Smooth muscle cell (in vitro differentiated cells): Measurements from ENCODE around the gene MAST4. TPM values are rescaled to one million over a fixed set of nuclear protein-coding genes. Genes with fewer than 3 reads are reported as not detected.

Source experiments
- DNase-seq: peaks from one replicate; lab custom pipeline; 2025; ENCODE audit not compliant: unreplicated experiment; lab: John Stamatoyannopoulos, UW
- H2AFZ ChIP-seq: fragments of 200-600 bp; sonication (generic); 2 replicates; pipeline ENCODE4 v1.6.0; 2016; ENCODE audit warnings: antibody characterized with exemption, low read depth, mild to moderate bottlenecking
- H3F3A ChIP-seq: fragments of 200-600 bp; sonication (generic); 2 replicates; pipeline ENCODE4 v1.6.0; 2017; ENCODE audit warnings: antibody characterized with exemption, low read depth
- H3K27ac ChIP-seq: fragments of 200-600 bp; sonication (generic); 2 replicates; pipeline ENCODE4 v1.5.1; 2016; ENCODE audit warnings: low read depth, mild to moderate bottlenecking
- H3K27me3 ChIP-seq: fragments of 200-600 bp; sonication (generic); 2 replicates; pipeline ENCODE4 v1.6.1; 2016; ENCODE audit warnings: low read depth, mild to moderate bottlenecking
- H3K36me3 ChIP-seq: fragments of 200-600 bp; sonication (generic); 2 replicates; pipeline ENCODE4 v1.5.1; 2016; ENCODE audit warnings: low read depth
- H3K4me1 ChIP-seq: fragments of 200-600 bp; sonication (generic); 2 replicates; pipeline ENCODE4 v1.5.1; 2016; ENCODE audit warnings: low read depth
- H3K4me2 ChIP-seq: fragments of 200-600 bp; sonication (generic); 2 replicates; pipeline ENCODE4 v1.6.0; 2016; ENCODE audit warnings: mild to moderate bottlenecking
- H3K4me3 ChIP-seq: fragments of 200-600 bp; sonication (generic); 2 replicates; pipeline ENCODE4 v1.5.1; 2016; ENCODE audit warnings: mild to moderate bottlenecking
- H3K79me2 ChIP-seq: fragments of 200-600 bp; sonication (generic); 2 replicates; pipeline ENCODE4 v1.6.0; 2016; ENCODE audit warnings: low read depth, mild to moderate bottlenecking
- H3K9ac ChIP-seq: fragments of 200-600 bp; sonication (generic); 2 replicates; pipeline ENCODE4 v1.6.0; 2016; ENCODE audit warnings: low read depth
- H3K9me3 ChIP-seq: fragments of 200-600 bp; sonication (generic); replicated peaks from 2 replicates; pipeline ENCODE4 v1.5.1; 2016; ENCODE audit warnings: low read depth
- H4K20me1 ChIP-seq: fragments of 200-600 bp; sonication (generic); 2 replicates; pipeline ENCODE4 v1.6.0; 2016; ENCODE audit warnings: low read depth
- WGBS: methylation state at CpG from one replicate; pipeline ENCODE4 v1.1.7; 2016; ENCODE audit warnings: low lambda C conversion rate; 5-methylcytosine and 5-hydroxymethylcytosine counted together
- polyA plus RNA-seq: library from polyadenylated mRNA; unstranded; fragments of >200 nt; fragmentation: Nextera tagmentation; extraction: Ambion mirVana; gene quantifications from 2 replicates; pipeline ENCODE4 v1.2.1, GENCODE V29; 2016
- total RNA-seq: library from RNA; depleted of rRNA; stranded (reverse); fragments of >200 nt; gene quantifications from 2 replicates; pipeline ENCODE4 v1.2.3, GENCODE V29; 2014
- TF ChIP-seq, protein P1 (sequence below): fragments of 200-600 bp; sonication (generic); IDR thresholded peaks from 2 replicates; pipeline ENCODE4 v1.5.1; 2017; ENCODE audit warnings: borderline replicate concordance, mild to moderate bottlenecking, antibody characterized with exemption; ENCODE audit not compliant: insufficient read depth, poor library complexity, severe bottlenecking

Gene MAST4
- total and polyA plus RNA-seq, 2 experiments from 2014 or later, result 6.3 to 24.0 TPM

GRCh38 chr5:66986009-66986408 lies 389.8 kb downstream of the MAST4 start:
- no peaks in the 10 kb centered on the region for H4K20me1 ChIP-seq
- no peak overlapping the region for H2AFZ ChIP-seq
- no peaks in the 10 kb centered on the region for H3K4me1 ChIP-seq
- H3K4me3 ChIP-seq, result no peak overlapping the region
- no peak overlapping the region for H3K27ac ChIP-seq
- no peaks in the 10 kb centered on the region for H3K9me3 ChIP-seq
- no peaks in the 10 kb centered on the region for H3K79me2 ChIP-seq
- TF ChIP-seq, protein P1, sequence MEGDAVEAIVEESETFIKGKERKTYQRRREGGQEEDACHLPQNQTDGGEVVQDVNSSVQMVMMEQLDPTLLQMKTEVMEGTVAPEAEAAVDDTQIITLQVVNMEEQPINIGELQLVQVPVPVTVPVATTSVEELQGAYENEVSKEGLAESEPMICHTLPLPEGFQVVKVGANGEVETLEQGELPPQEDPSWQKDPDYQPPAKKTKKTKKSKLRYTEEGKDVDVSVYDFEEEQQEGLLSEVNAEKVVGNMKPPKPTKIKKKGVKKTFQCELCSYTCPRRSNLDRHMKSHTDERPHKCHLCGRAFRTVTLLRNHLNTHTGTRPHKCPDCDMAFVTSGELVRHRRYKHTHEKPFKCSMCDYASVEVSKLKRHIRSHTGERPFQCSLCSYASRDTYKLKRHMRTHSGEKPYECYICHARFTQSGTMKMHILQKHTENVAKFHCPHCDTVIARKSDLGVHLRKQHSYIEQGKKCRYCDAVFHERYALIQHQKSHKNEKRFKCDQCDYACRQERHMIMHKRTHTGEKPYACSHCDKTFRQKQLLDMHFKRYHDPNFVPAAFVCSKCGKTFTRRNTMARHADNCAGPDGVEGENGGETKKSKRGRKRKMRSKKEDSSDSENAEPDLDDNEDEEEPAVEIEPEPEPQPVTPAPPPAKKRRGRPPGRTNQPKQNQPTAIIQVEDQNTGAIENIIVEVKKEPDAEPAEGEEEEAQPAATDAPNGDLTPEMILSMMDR, result no peak
- no peaks in the 10 kb centered on the region for H3K27me3 ChIP-seq
- H3K36me3 ChIP-seq, result no peaks in the 10 kb centered on the region
- no peak overlapping the region for H3K9ac ChIP-seq
- no peaks in the 10 kb centered on the region for H3F3A ChIP-seq
- no peak overlapping the region for H3K4me2 ChIP-seq
- no peak for DNase-seq
- WGBS, result 90% methylated on average over 2 of the region's 2 CpGs

GRCh38 chr5:66986534-66986933 lies 390.3 kb downstream of the MAST4 start:
- WGBS, result 90% methylated on average over 4 of the region's 4 CpGs
- Histone ChIP-seq H3K27ac (no peak overlapping the region), H3K79me2 (no peaks in the 10 kb centered on the region), H3K9ac (no peak overlapping the region), H3K36me3 (no peaks in the 10 kb centered on the region), H3K4me1 (no peaks in the 10 kb centered on the region), H3F3A (no peaks in the 10 kb centered on the region), H3K27me3 (no peaks in the 10 kb centered on the region), H3K9me3 (no peaks in the 10 kb centered on the region), H3K4me3 (no peak overlapping the region), H4K20me1 (no peaks in the 10 kb centered on the region), H3K4me2 (no peak overlapping the region), H2AFZ (no peak overlapping the region)
- DNase-seq, result no peak
- TF ChIP-seq, protein P1, result no peak

GRCh38 chr5:66987126-66987525 lies 390.9 kb downstream of the MAST4 start:
- H3K4me3 ChIP-seq, result no peak overlapping the region
- no peak overlapping the region for H3K27ac ChIP-seq
- H3K4me1 ChIP-seq, result no peaks in the 10 kb centered on the region
- no peaks in the 10 kb centered on the region for H4K20me1 ChIP-seq
- no peak overlapping the region for H3K9ac ChIP-seq
- no peaks in the 10 kb centered on the region for H3K27me3 ChIP-seq
- H3K9me3 ChIP-seq, result no peaks in the 10 kb centered on the region
- WGBS, result 72% methylated on average over 2 of the region's 2 CpGs
- no peaks in the 10 kb centered on the region for H3K36me3 ChIP-seq
- TF ChIP-seq, protein P1, result no peak
- H2AFZ ChIP-seq, result no peak overlapping the region
- no peak for DNase-seq
- no peaks in the 10 kb centered on the region for H3F3A ChIP-seq
- H3K79me2 ChIP-seq, result no peaks in the 10 kb centered on the region
- no peak overlapping the region for H3K4me2 ChIP-seq

- H3K27ac ChIP-seq, result no peak overlapping the region
These were observed 391.3 kb downstream of the MAST4 start for GRCh38 chr5:66987540-66987939.

More at GRCh38 chr5:66987540-66987939, 391.3 kb downstream of the MAST4 start:
- Histone ChIP-seq H3K27me3 (no peaks in the 10 kb centered on the region), H3K4me3 (no peak overlapping the region), H3K36me3 (no peaks in the 10 kb centered on the region), H4K20me1 (no peaks in the 10 kb centered on the region), H3K9ac (no peak overlapping the region), H3K4me1 (no peaks in the 10 kb centered on the region), H3K9me3 (no peaks in the 10 kb centered on the region), H3K4me2 (no peak overlapping the region), H3F3A (no peaks in the 10 kb centered on the region), H2AFZ (no peak overlapping the region), H3K79me2 (no peaks in the 10 kb centered on the region)
- 87% methylated on average over 3 of the region's 3 CpGs for WGBS
- TF ChIP-seq, protein P1, result no peak
- no peak for DNase-seq
